SK-N-SH (cell line): ENCODE measurements around the gene MOV10L1.

Experiments
- EP300 ChIP-seq, 2 experiments: IDR thresholded peaks; 2 replicates each; pipeline versions ENCODE4 v1.4.0 to v1.6.1; 2012; ENCODE audit warnings: borderline replicate concordance in 1 of 2, low read depth in 1 of 2, low read length in 1 of 2
- FOSL2 ChIP-seq: IDR thresholded peaks from 2 replicates; pipeline ENCODE4 v1.4.0; 2012; ENCODE audit warnings: low read depth, mild to moderate bottlenecking, moderate library complexity, borderline replicate concordance
- FOXM1 ChIP-seq: IDR thresholded peaks from 2 replicates; pipeline ENCODE4 v1.4.0; 2012; ENCODE audit warnings: low read depth, mild to moderate bottlenecking
- IRF3 ChIP-seq: fragments of 150-350 bp; IDR thresholded peaks from 2 replicates; pipeline ENCODE4 v1.6.1; 2016; ENCODE audit warnings: mild to moderate bottlenecking, low read depth, low read length
- MAX ChIP-seq: IDR thresholded peaks from 2 replicates; pipeline ENCODE4 v1.4.0; 2012; ENCODE audit warnings: low read depth
- MXI1 ChIP-seq: IDR thresholded peaks from 2 replicates; pipeline ENCODE4 v1.6.1; 2012; ENCODE audit warnings: mild to moderate bottlenecking, low read depth, low read length, improper control_type of control experiment
- POLR2AphosphoS5 ChIP-seq: IDR thresholded peaks from 2 replicates; pipeline ENCODE4 v1.6.1; 2012; ENCODE audit warnings: low read depth, low read length
- RAD21 ChIP-seq: IDR thresholded peaks from 2 replicates; pipeline ENCODE4 v1.6.1; 2012; ENCODE audit warnings: mild to moderate bottlenecking, low read length
- TF ChIP-seq, protein P1 (sequence below): fragments of 200-600 bp; sonication (generic); IDR thresholded peaks from 2 replicates; pipeline ENCODE4 v1.6.1; 2017; ENCODE audit warnings: antibody characterized with exemption, mild to moderate bottlenecking, moderate library complexity
- TF ChIP-seq, protein P2 (sequence below): fragments of 150-350 bp; IDR thresholded peaks from 2 replicates; pipeline ENCODE4 v1.6.1; 2017; ENCODE audit warnings: antibody characterized with exemption, low read length, low read depth, borderline replicate concordance
- TF ChIP-seq, protein P3 (sequence below): IDR thresholded peaks from 2 replicates; pipeline ENCODE4; 2012

GRCh38 chr22:50184902-50185374, 95.1 kb downstream of the MOV10L1 start:
- TF ChIP-seq MAX (no peak), FOXM1 (no peak), POLR2AphosphoS5 (no peak), RAD21 (no peak), FOSL2 (no peak), IRF3 (no peak), MXI1 (no peak), EP300 (IDR thresholded peaks at IDR 0.05; ENCODE audit: borderline replicate concordance in 1 of 2, low read depth in 1 of 2, low read length in 1 of 2) (no peak)
- TF ChIP-seq, protein P1, sequence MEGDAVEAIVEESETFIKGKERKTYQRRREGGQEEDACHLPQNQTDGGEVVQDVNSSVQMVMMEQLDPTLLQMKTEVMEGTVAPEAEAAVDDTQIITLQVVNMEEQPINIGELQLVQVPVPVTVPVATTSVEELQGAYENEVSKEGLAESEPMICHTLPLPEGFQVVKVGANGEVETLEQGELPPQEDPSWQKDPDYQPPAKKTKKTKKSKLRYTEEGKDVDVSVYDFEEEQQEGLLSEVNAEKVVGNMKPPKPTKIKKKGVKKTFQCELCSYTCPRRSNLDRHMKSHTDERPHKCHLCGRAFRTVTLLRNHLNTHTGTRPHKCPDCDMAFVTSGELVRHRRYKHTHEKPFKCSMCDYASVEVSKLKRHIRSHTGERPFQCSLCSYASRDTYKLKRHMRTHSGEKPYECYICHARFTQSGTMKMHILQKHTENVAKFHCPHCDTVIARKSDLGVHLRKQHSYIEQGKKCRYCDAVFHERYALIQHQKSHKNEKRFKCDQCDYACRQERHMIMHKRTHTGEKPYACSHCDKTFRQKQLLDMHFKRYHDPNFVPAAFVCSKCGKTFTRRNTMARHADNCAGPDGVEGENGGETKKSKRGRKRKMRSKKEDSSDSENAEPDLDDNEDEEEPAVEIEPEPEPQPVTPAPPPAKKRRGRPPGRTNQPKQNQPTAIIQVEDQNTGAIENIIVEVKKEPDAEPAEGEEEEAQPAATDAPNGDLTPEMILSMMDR: no peak
- TF ChIP-seq, protein P2, sequence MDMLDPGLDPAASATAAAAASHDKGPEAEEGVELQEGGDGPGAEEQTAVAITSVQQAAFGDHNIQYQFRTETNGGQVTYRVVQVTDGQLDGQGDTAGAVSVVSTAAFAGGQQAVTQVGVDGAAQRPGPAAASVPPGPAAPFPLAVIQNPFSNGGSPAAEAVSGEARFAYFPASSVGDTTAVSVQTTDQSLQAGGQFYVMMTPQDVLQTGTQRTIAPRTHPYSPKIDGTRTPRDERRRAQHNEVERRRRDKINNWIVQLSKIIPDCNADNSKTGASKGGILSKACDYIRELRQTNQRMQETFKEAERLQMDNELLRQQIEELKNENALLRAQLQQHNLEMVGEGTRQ: no peak
- TF ChIP-seq, protein P3, sequence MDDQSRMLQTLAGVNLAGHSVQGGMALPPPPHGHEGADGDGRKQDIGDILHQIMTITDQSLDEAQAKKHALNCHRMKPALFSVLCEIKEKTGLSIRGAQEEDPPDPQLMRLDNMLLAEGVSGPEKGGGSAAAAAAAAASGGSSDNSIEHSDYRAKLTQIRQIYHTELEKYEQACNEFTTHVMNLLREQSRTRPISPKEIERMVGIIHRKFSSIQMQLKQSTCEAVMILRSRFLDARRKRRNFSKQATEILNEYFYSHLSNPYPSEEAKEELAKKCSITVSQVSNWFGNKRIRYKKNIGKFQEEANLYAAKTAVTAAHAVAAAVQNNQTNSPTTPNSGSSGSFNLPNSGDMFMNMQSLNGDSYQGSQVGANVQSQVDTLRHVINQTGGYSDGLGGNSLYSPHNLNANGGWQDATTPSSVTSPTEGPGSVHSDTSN: no peak
